NK-92 (cell line): Measurements from ENCODE around the gene YKT6.

Experiments used
- DNase-seq: peaks from one replicate; lab custom pipeline; 2025; ENCODE audit not compliant: unreplicated experiment; lab: John Stamatoyannopoulos, UW

YKT6 gene

DNA sequence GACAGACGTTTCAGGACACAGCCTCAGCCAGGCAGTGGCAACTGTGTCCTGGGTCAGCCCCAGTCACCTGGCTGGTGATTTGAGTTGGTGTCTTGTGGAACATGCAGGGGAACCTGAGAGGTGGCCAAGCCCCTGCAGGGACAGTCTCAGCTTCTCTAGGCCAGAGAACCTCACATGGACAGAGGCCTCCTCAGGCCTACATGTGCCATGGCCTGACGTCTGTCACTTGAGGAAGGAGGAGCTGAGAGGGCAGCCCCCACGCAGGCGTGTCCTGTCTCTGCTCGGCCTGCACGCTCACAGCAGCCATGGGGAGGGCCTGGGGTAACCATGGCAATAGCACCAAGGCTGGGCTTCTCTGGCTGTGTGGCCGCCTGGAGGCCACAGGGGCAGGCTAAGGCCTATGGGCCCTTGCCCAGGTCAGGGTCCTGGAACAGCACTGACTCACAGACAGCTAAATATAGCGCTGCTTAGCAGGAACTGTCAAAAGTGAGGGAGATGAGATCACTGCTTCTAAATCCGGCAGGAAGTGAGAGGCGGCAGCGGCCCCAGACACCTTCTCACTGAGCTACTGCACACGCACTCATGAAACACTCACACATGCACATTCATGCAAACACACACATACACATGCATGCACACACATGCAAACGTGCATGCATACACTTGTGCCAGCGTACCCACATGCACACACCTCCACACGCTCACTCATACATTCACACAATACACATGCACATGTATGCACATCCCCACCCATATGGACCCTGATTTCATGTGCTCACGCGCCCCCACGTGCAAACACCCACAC, 57.0 kb downstream of the YKT6 start:
- DNase-seq, result peak; percentile 4

DNA sequence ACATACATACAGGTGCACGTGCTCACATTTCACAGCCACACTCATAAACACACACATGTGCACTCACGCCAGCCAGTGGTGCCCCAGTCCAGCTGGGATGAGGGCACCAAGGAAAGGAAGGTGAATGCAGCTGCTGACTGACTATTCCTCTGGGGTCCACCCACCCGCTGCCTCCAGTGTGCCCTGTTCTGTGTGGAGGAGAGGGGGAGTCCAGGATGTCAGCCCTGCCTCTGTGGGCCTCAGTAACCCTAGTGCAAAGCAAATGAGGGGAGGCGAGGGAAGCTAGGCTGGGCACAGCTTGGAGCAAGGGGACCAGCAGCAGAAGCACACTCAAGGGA, 57.6 kb downstream of the YKT6 start:
- DNase-seq, result no peak

DNA sequence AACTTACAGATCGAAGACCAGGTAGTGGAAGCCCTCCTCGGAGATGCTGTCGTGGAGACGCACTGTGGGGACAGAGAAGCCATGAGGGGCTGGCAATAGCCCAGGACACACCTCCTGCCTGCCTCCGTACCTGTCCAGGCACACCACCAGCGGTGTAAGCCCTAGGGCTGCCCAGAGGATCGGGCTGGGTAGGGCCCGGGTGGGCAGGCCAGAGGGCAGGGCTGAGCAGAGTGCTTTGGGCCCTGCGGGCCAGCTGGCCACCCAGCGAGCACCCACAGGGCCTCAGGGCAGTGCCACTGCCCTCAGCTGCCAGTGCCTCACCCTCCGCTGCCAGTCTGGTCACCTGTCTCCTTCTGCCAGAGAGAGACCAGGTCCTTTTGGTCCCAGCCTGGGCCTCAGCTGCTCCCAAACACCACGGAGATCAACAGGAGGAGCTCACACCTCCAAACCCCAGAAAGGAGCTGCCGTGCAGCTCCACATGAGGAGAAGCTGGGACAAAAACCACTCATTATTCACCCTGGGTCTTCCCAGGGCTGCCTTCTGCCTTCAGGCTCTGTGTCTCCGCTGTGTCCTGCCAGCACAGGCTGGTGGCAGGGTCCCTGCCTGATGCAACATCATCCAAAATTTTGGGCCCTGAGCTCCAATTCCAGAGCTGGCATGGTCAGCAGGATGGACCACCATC, 58.2 kb downstream of the YKT6 start:
- DNase-seq, result no peak

DNA sequence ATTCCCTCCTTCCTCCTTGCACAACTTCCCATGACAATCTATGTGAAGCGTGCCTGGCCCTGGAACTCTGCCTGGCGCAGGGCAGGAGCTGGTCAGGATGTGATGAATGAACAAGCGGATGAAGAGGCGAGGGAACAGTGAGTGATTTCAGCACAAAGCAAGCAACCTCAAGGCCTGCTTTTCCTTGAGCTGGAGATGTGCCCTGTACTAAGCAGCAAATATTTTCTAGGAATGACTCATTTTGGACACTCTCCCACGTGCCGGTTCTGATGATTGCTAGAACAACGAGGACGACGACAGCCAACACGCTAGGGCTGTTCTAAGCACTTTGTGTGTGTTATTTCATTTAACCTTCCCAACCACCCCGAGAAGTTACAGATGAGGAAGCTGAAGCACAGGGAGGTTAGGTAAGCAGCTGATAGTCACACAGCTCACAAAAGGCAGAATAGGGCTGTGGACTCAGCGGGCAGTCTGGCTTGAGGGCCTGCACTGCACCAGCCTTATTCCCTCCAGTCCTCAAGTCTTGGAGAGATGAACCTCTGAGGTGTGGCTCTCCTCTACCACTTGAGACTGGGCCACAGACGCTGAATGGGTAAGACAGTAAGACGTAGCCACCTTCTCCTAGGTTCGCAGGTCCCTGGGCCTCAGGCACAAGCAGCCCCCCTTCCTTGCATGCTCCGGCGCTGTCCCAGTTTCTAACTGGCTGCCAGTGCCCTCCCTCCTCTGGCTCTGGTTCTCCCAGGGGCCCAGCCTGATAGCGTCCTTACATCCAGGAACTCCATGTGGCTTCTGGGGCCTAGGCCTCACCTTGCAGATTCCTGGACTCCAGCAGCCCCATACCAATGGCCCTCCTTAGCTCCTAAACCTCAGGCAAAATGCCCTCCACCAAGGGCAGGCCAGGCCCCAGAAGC, 59.0 kb downstream of the YKT6 start:
- DNase-seq, result no peak

DNA sequence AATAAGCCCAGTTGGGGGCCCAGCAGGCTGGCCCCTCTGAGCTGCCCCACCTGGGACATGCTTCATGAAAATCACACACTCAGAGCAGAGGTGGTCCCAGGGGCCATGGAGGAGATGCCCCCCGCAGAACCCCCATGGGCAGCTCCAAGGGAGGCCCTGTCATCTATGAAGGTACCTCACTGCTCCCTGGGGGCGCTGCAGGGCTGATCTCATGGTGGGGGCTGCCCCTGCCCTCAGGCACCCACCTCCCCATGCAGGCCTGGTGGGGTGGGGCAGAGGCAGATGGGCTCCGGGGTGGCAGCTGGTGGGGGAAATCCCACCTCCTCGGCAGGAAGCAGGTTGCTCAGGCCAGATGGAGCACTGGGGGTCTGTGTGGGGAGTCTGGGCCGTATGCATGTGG, 60.5 kb downstream of the YKT6 start:
- no peak for DNase-seq

DNA sequence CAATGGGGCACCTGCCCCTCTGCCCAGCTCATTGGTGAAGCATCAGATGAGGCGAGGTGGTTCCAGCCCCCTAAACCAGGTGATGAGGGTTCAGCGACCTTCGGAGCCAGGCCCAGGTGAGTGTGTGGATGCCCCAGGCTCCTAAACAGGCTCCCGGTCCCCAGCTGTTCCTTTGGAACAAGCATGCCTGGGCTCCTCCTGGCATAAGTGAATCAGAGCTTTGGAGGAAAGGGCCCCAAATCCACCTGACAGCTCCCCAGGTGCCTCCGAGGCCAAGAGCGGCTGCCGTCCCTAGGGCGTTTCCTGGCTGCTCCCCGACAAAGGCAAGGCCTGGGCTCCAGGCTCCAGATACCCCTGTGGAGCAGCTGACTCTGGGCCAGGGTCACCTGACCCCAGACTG, 61.3 kb downstream of the YKT6 start:
- DNase-seq, result no peak

DNA sequence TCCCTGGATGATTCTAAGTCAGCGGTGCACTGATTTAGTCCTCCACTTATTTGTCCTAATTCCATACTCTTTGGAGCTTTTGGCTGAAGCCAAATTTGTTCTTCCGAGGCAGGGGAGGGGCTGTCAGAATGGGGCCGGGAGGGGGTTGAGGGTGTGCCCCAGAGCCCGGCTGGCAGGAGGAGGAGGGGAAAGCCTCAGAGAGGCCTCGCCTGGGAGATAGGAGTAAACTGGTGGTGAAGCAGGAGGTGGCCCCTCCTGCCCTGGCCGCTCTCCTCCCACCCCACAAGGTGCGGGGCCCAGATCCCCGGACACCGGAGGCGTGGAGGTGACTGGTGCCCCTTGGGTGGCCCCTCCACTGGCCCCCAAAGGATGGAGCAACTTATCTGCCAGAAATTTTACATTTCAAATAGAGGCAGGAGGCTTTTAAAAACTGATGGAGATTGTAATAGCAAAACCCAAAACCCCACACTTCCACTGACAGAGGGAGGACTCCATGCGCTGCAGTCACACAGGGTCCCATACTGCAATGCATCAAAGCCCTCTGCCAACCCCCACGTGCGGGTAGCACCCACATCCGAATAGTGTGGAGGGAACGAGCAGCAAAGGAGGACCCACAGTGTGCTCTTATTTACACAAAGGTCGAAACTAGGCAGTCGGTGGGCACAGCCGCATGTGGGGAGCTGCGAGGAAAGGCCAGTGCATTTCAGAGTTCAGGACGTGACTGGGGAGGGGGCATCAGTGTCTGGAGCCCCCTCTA, 62.7 kb downstream of the YKT6 start:
- no peak for DNase-seq
